GM20000 (cell line): ENCODE results near the gene CCDC194.

Experiments
- DNase-seq: peaks from one replicate; pipeline ENCODE4 v3.0.0; 2012; ENCODE audit warnings: low spot score
- CTCF ChIP-seq: IDR thresholded peaks from 2 replicates; pipeline ENCODE4 v1.5.1; 2012; ENCODE audit warnings: mild to moderate bottlenecking, control low read depth; ENCODE audit errors: extremely low read depth, missing control alignments

Gene CCDC194

GRCh38 chr19:17424743-17425365 is 30.9 kb upstream of the CCDC194 start:
- DNase-seq, result peak; percentile 70
- peak; percentile 55 for TF ChIP-seq CTCF

GRCh38 chr19:17423429-17424208 is 29.6 kb upstream of the CCDC194 start:
- DNase-seq, result no peak
- TF ChIP-seq CTCF, result no peak

GRCh38 chr19:17421942-17422341 is 27.9 kb upstream of the CCDC194 start:
- TF ChIP-seq CTCF, result no peak
- DNase-seq, result no peak

- peak; percentile 38 for DNase-seq
- TF ChIP-seq CTCF, result peak; percentile 21
Measured at GRCh38 chr19:17420475-17420924, 26.5 kb upstream of the CCDC194 start.

GRCh38 chr19:17419621-17420474 is 25.9 kb upstream of the CCDC194 start, which contains the start of gene MVB12A:
Gene MVB12A, plus strand, starts transcription at chr19:17420047. Its CDS starts 89 bp downstream, at chr19:17420136.
- no peak for TF ChIP-seq CTCF
- DNase-seq, result peak; percentile 98

- TF ChIP-seq CTCF, result no peak
- DNase-seq, result no peak
Measured at GRCh38 chr19:17419154-17419620, 25.2 kb upstream of the CCDC194 start.
